Measurements from ENCODE around the gene FOXP3. TPM values are rescaled to one million over a fixed set of nuclear protein-coding genes. Genes with fewer than 3 reads are reported as not detected.

The FOXP3 gene
- total RNA-seq, 4 donors from 2014 or later: not detected

- Histone ChIP-seq H3K27me3 (no peaks in the 10 kb centered on the region), H3K4me1 (peaks cover 0 to 3% (median under 1%) of the 10 kb centered on the region in 4 donors), H3K36me3 (no peaks in the 10 kb centered on the region), H3K4me3 (no peak overlapping the region), H3K9me3 (no peaks in the 10 kb centered on the region), H3K27ac (no peak overlapping the region)
- 87% methylated on average over 13 of the region's 13 CpGs; no CpG with 5 or more reads in 1 of the 2 donors for WGBS, 2 donors (ENCODE audit: low coverage in 1 of 2)
- in situ Hi-C loops (cut with MboI; ENCODE audit: low pct_ligation_motif_present in 1 of 4, low pct_unique_long_range_greater_than_20kb in 1 of 4, low sequenced_read_pairs in 3 of 4): no loop called here
- DNase-seq: no peak
- no peak for TF ChIP-seq POLR2A (IDR thresholded peaks at IDR 0.05)
- TF ChIP-seq, protein P1, sequence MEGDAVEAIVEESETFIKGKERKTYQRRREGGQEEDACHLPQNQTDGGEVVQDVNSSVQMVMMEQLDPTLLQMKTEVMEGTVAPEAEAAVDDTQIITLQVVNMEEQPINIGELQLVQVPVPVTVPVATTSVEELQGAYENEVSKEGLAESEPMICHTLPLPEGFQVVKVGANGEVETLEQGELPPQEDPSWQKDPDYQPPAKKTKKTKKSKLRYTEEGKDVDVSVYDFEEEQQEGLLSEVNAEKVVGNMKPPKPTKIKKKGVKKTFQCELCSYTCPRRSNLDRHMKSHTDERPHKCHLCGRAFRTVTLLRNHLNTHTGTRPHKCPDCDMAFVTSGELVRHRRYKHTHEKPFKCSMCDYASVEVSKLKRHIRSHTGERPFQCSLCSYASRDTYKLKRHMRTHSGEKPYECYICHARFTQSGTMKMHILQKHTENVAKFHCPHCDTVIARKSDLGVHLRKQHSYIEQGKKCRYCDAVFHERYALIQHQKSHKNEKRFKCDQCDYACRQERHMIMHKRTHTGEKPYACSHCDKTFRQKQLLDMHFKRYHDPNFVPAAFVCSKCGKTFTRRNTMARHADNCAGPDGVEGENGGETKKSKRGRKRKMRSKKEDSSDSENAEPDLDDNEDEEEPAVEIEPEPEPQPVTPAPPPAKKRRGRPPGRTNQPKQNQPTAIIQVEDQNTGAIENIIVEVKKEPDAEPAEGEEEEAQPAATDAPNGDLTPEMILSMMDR (IDR thresholded peaks at IDR 0.05): no peak
- TF ChIP-seq POLR2AphosphoS5 (IDR thresholded peaks at IDR 0.05): no peak
- no peak for TF ChIP-seq EP300 (IDR thresholded peaks at IDR 0.05; ENCODE audit: low read depth)
- intact Hi-C loops (cut with DNase I; ENCODE audit: low total_unique reads): no loop called here
These were observed 59.1 kb downstream of the FOXP3 start for GRCh38 chrX:49205443-49205842.

DNA sequence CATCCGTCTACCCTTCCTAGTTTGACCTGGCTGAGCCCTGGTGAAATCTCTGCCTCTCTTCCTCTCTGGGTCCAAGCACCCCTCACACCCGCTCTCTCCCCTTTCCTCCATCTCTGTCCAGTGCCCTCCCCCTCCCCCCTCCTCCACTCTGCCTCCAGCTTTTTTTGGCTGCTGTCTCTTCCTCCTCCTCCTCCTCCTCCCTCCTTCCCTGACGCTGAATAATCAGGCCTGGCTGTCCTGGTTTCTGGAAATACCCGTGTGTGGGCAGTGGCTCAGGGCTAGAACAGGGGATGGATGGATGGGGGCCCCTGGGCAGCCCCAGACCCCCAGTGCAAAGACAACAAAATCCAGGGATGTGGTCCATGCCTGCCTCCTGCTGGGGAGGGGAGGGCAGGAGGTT lies 59.8 kb downstream of the FOXP3 start:
- TF ChIP-seq POLR2A (IDR thresholded peaks at IDR 0.05): no peak
- TF ChIP-seq POLR2AphosphoS5 (IDR thresholded peaks at IDR 0.05): no peak
- TF ChIP-seq EP300 (IDR thresholded peaks at IDR 0.05; ENCODE audit: low read depth): no peak
- TF ChIP-seq, protein P1 (IDR thresholded peaks at IDR 0.05): no peak
- WGBS, 2 donors (ENCODE audit: low coverage in 1 of 2): 55% methylated on average over 4 of the region's 4 CpGs; no CpG with 5 or more reads in 1 of the 2 donors
- H3K36me3 ChIP-seq: no peaks in the 10 kb centered on the region
- in situ Hi-C loops (cut with MboI; ENCODE audit: low pct_ligation_motif_present in 1 of 4, low pct_unique_long_range_greater_than_20kb in 1 of 4, low sequenced_read_pairs in 3 of 4) (no loop called here), intact Hi-C loops (cut with DNase I; ENCODE audit: low total_unique reads) (no loop called here)
- no peak overlapping the region for H3K27ac ChIP-seq
- H3K4me1 ChIP-seq: peaks cover 0 to 6% (median 3%) of the 10 kb centered on the region in 4 donors
- H3K27me3 ChIP-seq: no peaks in the 10 kb centered on the region
- no peak for DNase-seq
- no peaks in the 10 kb centered on the region for H3K9me3 ChIP-seq
- H3K4me3 ChIP-seq: no peak overlapping the region

DNA sequence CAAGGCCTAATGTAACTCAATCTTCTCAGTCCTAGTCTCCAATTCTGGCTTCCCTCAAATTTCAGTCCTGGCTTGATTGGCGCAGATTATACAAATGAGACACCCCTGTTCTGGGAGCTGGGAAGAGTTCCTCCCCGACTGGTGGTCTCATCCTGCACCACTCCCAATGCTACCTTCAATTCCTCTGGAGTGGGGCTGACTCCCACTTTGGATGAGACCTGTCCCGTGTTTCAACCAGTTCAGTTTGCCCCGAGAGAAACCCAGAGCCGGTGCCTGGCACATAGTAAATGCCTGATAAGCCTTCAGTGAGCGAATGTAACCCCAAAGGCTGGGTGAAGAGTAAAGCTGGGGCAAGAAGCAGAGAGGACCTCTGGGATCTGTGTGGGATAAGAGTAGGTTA lies 60.5 kb downstream of the FOXP3 start:
- no peak for DNase-seq
- no peak overlapping the region for H3K27ac ChIP-seq
- TF ChIP-seq, protein P1 (IDR thresholded peaks at IDR 0.05): no peak
- TF ChIP-seq POLR2A (IDR thresholded peaks at IDR 0.05) (no peak), EP300 (IDR thresholded peaks at IDR 0.05; ENCODE audit: low read depth) (no peak), POLR2AphosphoS5 (IDR thresholded peaks at IDR 0.05) (no peak)
- no peak overlapping the region for H3K4me3 ChIP-seq
- H3K36me3 ChIP-seq: no peaks in the 10 kb centered on the region
- H3K4me1 ChIP-seq: peaks cover 0 to 11% (median 6%) of the 10 kb centered on the region in 4 donors
- in situ Hi-C loops (cut with MboI; ENCODE audit: low pct_ligation_motif_present in 1 of 4, low pct_unique_long_range_greater_than_20kb in 1 of 4, low sequenced_read_pairs in 3 of 4) (no loop called here), intact Hi-C loops (cut with DNase I; ENCODE audit: low total_unique reads) (no loop called here)
- WGBS, 2 donors (ENCODE audit: low coverage in 1 of 2): 87% methylated on average over 6 of the region's 6 CpGs; no CpG with 5 or more reads in 1 of the 2 donors
- H3K9me3 ChIP-seq: no peaks in the 10 kb centered on the region
- no peaks in the 10 kb centered on the region for H3K27me3 ChIP-seq

GRCh38 chrX:49203536-49203935 lies 61.0 kb downstream of the FOXP3 start:
- 63% methylated on average over 3 of the region's 3 CpGs; no CpG with 5 or more reads in 1 of the 2 donors for WGBS, 2 donors (ENCODE audit: low coverage in 1 of 2)
- in situ Hi-C loops (cut with MboI; ENCODE audit: low pct_ligation_motif_present in 1 of 4, low pct_unique_long_range_greater_than_20kb in 1 of 4, low sequenced_read_pairs in 3 of 4): no loop called here
- Histone ChIP-seq H3K4me3 (no peak overlapping the region), H3K27me3 (no peaks in the 10 kb centered on the region), H3K36me3 (no peaks in the 10 kb centered on the region), H3K27ac (no peak overlapping the region), H3K9me3 (no peaks in the 10 kb centered on the region), H3K4me1 (peaks cover 0 to 11% (median 6%) of the 10 kb centered on the region in 4 donors)
- intact Hi-C loops (cut with DNase I; ENCODE audit: low total_unique reads): no loop called here
- DNase-seq: no peak
- no peak for TF ChIP-seq POLR2AphosphoS5 (IDR thresholded peaks at IDR 0.05)
- TF ChIP-seq EP300 (IDR thresholded peaks at IDR 0.05; ENCODE audit: low read depth): no peak
- TF ChIP-seq, protein P1 (IDR thresholded peaks at IDR 0.05): no peak
- no peak for TF ChIP-seq POLR2A (IDR thresholded peaks at IDR 0.05)

All from transverse colon (tissue), 4 donors.